AG08395 (cell line): ENCODE measurements around the gene TMEM138.
"Not testable (repeated sequence)": the region's sequence is repeated elsewhere in the genome, so short reads cannot be mapped to it uniquely, and the experiment has no call there.

Source experiments
- DNase-seq: peaks from one replicate; pipeline ENCODE4 v3.0.0; 2012; ENCODE audit warnings: mixed read lengths, low spot score

Gene TMEM138

DNA sequence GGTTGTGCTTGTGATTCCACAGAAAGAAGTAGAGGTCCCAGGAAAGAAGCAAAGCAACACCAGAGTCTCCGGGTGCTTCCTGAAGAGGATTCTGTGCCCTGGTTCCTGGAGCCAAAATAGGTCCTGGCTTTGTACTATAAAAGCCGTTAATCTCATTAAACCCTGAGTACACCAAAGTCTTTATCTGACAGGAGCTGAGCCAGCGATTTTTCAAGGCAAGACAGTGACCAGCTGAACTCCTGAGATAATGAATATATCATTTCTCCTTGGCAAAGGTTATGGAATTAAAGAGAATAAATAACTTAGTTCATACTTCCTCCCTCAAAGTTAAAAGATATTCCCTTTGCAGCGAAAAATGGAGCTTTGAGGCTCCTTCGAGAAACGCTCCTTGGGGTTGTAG lies 5.2 kb downstream of the TMEM138 start:
- no peak for DNase-seq

- DNase-seq, result no peak
Measured at GRCh38 chr11:61368646-61369045, 6.5 kb downstream of the TMEM138 start.

- DNase-seq, result peak; percentile 45
Measured at GRCh38 chr11:61369372-61370348, 7.5 kb downstream of the TMEM138 start.

DNA sequence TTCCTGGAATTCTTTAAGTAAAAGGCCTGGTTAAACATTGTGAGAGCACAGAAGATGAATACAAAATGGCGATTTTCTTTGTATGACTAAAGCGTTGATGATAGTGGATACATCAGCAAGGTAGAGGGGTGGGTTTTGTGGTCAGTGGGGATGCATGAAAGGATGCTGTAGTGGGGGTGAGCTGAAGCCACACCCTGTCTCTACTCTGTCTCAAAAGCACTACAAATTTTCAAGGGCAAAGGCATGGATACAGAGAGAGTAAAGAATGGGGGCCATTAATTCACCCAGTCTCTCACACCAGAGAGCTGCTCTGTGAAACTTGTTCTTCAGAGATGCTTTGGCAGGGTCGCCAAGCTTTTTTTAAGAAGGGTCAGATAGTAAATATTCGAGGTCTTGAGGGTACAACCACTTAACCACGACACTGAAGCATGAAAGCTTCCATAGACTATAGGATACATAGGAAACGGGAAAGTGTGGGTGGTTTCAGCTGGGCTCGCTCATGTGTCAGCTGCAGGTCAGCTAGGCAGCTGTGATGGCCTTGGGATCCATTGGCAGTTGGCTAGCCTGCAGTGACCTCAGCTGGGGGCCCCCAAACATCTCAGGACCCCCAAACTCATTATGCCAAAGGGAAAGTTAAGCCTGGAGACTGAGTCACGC lies 8.3 kb downstream of the TMEM138 start:
- DNase-seq, result no peak

- no peak for DNase-seq
Measured at GRCh38 chr11:61372659-61373420, 10.7 kb downstream of the TMEM138 start.

DNA sequence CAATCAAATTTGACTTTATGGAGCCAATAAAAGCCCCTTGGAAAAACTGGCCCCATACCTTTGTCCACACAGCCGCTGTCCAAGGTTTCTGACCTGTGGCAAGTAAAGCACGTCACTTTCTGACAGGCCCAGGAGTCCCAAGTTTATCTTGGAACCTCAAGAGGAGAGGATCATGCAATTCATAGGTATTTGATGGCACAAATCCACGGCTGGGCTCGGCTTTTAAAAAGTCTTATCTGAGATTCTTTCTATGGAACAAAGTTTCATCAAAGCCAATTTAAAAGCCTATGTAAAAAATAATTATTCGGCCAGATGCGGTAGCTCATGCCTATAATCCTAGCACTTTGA lies 13.6 kb downstream of the TMEM138 start:
- DNase-seq, result no peak

- peak; percentile 37 for DNase-seq
Measured at GRCh38 chr11:61377461-61378160, 15.4 kb downstream of the TMEM138 start.

GRCh38 chr11:61378713-61379313 lies 16.6 kb downstream of the TMEM138 start:
- peak; percentile 96 for DNase-seq

DNA sequence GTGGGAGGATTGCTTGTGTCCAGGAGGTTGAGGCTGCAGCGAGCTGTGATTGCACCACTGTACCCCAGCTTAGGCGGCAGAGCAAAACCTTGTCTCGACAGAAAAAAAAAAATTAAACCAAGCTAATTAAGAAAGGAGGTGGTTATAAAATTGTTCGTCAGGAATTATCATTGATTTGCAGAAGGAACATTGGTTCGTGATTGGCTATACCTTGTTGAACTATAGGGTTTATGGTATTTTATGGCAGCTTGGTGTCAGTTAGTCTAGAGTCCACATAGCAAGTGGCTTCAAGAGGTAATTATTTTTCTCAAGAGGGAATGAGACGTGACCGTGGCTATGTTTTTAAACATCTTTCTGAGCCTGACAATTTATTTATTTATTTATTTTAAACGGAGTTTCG lies 18.7 kb downstream of the TMEM138 start:
- no peak for DNase-seq

- not testable (repeated sequence) for DNase-seq
Measured at GRCh38 chr11:61383859-61384258, 21.7 kb downstream of the TMEM138 start.

DNA sequence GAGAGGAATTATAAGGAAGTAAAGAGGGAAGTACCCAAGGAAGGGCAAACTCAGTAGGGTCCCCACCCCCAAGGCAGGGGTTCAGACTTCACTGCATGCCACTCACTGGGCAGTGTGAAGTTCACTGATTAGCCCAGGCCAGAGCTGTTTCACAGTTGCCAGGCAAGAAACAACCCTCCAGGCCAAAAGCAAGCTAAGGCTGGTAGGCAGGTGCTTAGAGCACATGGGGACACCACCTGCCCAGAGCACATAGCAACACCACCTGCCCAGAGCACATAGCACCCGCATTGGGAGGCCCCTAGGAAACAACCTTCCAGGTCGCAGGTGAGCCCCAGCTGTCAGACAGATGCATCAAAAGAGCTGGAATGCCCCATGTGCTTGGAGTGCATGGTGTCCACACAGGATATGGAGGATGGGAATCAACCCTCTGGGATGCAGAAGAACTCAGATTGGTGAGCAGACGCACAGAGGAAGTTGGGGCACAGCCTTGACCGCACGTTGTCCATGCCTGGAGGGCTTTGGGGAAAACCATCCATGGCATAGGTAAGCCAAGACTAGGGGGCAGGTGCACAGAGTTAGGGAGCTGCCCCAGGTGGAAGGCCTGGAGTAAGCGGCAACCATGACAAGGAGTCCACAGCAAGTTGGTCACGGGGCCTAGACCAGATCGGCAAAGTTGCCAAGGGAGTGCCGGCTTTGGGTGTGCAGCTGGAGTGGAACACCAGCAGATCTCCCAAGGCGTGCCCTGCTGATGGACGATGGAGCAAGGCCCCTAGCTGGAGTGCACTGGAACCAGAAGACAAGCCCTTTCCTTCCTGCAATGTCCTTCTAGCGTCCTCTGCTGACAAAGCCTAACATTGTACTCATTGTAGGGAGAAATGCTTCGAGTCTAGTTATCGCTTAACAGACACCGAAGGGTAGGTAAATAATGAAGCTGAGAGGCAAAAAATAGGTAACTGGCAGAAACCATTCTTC lies 22.4 kb downstream of the TMEM138 start:
- no peak for DNase-seq

DNA sequence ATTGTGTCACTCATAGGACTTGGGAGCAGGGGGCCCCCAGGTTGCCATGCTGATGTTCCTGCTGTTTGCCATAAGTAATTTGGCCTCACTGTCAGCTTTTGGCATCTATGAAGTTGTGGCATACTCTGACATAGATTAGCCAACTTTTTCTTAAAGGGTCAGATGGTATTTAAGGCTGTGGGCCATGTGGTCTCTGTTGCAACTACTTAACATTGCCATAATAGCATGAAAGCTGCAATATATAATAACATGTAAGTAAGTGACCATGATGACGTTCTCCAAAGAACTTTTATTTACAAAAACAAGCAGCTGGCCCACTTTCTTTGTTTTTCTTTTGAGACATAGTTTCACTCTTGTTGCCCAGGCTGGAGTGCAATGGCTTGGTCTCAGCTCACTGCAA lies 28.0 kb downstream of the TMEM138 start:
- no peak for DNase-seq

GRCh38 chr11:61392981-61393595 lies 30.9 kb downstream of the TMEM138 start:
- peak; percentile 37 for DNase-seq

GRCh38 chr11:61401173-61401572 lies 39.0 kb downstream of the TMEM138 start:
- DNase-seq, result no peak

DNA sequence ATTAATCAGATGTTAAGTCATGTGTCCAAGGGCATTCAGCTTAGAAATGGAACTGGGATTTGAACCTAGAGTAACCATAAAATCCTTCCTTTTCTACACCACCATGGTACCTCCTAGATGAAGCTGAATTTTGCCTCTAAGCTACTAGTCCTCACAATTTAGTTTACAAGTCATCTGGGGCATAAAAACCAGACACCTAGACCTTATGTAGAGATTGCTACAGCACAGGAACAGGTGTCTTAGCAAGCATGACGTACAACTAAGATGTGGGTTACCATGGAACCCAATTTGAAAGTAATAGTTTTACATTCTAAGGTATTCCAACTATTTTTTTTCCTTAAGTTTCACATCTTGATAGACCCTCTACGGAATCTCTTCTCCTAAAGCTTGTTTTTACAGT lies 39.4 kb downstream of the TMEM138 start:
- no peak for DNase-seq

GRCh38 chr11:61403658-61404057 lies 41.5 kb downstream of the TMEM138 start:
- DNase-seq, result no peak

- DNase-seq, result no peak
Measured at GRCh38 chr11:61404103-61404502, 41.9 kb downstream of the TMEM138 start.

DNA sequence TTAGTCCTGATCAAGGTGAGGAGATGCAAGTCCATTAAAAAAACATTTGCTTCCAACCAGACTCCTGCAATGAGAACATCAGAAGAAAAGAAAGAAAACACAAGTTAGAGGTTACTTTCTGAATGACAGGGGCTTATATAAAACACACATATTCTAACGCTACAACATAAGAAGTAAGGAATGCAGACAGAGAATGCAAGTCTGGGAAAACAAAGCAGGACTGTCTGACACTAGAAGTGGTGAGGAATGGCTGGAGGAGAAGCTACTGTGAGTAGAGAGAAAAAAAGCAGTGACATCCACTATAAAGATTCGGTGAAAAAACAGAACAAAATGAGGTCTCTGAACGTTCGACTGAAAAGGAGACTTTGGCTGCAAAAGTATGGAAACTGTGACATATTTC lies 42.5 kb downstream of the TMEM138 start:
- DNase-seq, result no peak

DNA sequence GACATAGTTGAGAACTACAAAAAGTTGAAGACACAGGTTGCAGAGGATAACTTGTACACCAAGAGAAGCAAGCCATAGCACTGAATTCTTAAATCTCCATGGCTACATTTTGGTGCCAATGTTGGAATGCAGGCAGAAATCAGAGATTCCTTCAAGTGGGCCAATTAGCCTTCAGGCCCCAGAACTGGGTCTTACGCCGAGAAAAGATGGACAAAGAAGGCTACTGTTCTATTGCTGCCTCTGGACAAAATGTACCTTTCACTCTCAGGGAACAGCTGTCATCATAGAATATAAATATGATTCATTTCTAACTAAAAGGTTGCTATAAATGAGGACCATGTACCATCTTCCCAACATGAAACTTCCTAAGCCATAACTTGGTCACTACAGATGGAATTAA lies 43.9 kb downstream of the TMEM138 start:
- no peak for DNase-seq
